K562 (cell line): ENCODE measurements around the gene RHOT1. TPM values are rescaled to one million over a fixed set of nuclear protein-coding genes. Genes with fewer than 3 reads are reported as not detected.

Experiments used
- EP400 ChIP-seq: fragments of 450-650 bp; IDR thresholded peaks from 2 replicates; pipeline ENCODE4 v1.6.1; 2017; ENCODE audit warnings: antibody characterized with exemption, mild to moderate bottlenecking, moderate library complexity
- EZH2 ChIP-seq: IDR thresholded peaks from 2 replicates; pipeline ENCODE4 v1.6.1; 2012; ENCODE audit warnings: low read depth, mild to moderate bottlenecking, inconsistent platforms, low read length, borderline replicate concordance
- FUS ChIP-seq: fragments of 200-400 bp; formaldehyde crosslinking; optimal IDR thresholded peaks from 2 replicates; pipeline ENCODE3; 2017; ENCODE audit warnings: low read depth, low read length
- HDAC2 ChIP-seq: fragments of 450-650 bp; IDR thresholded peaks from 2 replicates; pipeline ENCODE4 v1.6.1; 2016; ENCODE audit warnings: mild to moderate bottlenecking
- HNRNPLL ChIP-seq: fragments of 200-400 bp; formaldehyde crosslinking; IDR thresholded peaks from 2 replicates; pipeline ENCODE4 v1.6.1; 2017; ENCODE audit warnings: low read length, low read depth, mild to moderate bottlenecking; ENCODE audit not compliant: poor library complexity, severe bottlenecking
- IRF2 ChIP-seq: sonication (generic); formaldehyde crosslinking; IDR thresholded peaks from 2 replicates; pipeline ENCODE4 v1.8.1; 2022; ENCODE audit warnings: mild to moderate bottlenecking, missing genetic modification reagents
- NCOA1 ChIP-seq: fragments of 450-650 bp; IDR thresholded peaks from 2 replicates; pipeline ENCODE4 v1.6.1; 2016; ENCODE audit warnings: low read depth
- SMARCA5 ChIP-seq: fragments of 450-650 bp; IDR thresholded peaks from 2 replicates; pipeline ENCODE4 v1.6.1; 2016
- ZKSCAN8 ChIP-seq: fragments of 200-800 bp; sonication (Bioruptor generic); IDR thresholded peaks from 2 replicates; pipeline ENCODE4 v1.6.1; 2016; ENCODE audit warnings: missing genetic modification characterization, missing compliant biosample characterization
- polyA plus RNA-seq, 8 experiments: library from polyadenylated mRNA; depleted of rRNA in 4 of 8; stranded (reverse) in 5 of 8; unstranded in 3 of 8; fragments of >200 nt; fragmentation: Nextera tagmentation in 2 of 8; fragmentation: Illumina TruSeq in 1 of 8; extraction: Ambion mirVana in 2 of 8; extraction: Trizol in 1 of 8; gene quantifications; 2 replicates each; pipeline versions ENCODE4 v1.2.1 to v1.2.3, GENCODE V29; 2011 to 2014; ENCODE audit warnings: inconsistent platforms in 1 of 8, missing spikeins in 1 of 8
- total RNA-seq, 7 experiments: library from RNA; depleted of rRNA in 6 of 7; stranded (reverse); fragments of >200 nt in 6 of 7; fragmentation: Illumina TruSeq in 2 of 7; extraction: Trizol in 2 of 7; gene quantifications; 2 replicates each; pipeline versions ENCODE4 v1.2.1 to v1.2.3, GENCODE V29; 2011 to 2021; ENCODE audit warnings: low replicate concordance in 1 of 7
- TF ChIP-seq, protein P1 (sequence below): fragments of 450-650 bp; formaldehyde crosslinking; IDR thresholded peaks from 2 replicates; pipeline ENCODE4 v1.4.0; 2020; ENCODE audit warnings: mild to moderate bottlenecking, mixed read lengths

RHOT1 gene
- total and polyA plus RNA-seq, 9 of the 15 experiments (the other 6 are each of a cell fraction or from before 2014, with no cell fraction given): 23.0 to 101 (median 32.2) TPM

DNA sequence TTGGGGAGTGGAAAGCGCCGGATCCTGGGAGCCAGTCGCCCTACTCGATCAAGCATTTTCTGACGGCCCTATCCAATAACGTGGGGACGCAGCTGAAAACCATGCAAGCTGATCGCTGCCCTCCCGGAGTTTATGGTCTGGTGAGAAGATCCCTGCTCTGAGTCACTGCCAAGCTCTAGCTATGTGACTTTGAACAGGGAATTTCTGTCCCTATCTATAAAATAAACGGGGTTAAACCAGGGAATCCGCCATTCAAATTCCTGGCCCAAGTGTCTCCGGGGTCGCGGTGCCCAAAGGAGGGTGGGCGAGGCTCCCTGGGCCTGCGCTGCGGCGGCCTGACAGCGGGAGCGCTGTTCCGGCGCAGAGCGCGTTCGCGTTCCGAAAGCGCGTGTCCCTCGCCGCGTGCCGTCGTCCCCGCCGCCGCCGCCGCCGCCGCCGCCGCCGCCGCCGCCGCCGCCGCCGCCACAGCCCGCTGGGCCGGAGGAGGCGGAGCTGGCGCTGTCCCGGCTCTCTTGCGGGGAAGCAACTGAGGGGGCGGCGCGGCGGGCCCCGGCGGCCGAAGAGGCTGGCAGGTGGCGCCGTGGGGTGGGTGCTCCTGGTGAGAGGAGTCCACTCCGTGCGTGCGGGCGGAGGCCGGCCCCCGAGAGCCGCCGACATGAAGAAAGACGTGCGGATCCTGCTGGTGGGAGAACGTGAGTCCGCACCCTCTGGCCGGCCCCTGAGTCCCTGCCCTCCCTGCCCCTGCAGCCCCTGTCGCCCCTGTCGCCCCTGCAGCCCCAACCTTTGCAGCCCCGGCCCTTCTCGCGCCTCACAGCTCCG is at the start of gene RHOT1 (continued):
- TF ChIP-seq SMARCA5: 0 out of 2 replicates have a peak, but pooled peaks have one; percentile 42
- TF ChIP-seq HNRNPLL: no peak
- no peak; the same call in none of the 2 replicates for TF ChIP-seq EP400
- no peak for TF ChIP-seq IRF2 (CRISPR knock-in tag)
- TF ChIP-seq, protein P1, sequence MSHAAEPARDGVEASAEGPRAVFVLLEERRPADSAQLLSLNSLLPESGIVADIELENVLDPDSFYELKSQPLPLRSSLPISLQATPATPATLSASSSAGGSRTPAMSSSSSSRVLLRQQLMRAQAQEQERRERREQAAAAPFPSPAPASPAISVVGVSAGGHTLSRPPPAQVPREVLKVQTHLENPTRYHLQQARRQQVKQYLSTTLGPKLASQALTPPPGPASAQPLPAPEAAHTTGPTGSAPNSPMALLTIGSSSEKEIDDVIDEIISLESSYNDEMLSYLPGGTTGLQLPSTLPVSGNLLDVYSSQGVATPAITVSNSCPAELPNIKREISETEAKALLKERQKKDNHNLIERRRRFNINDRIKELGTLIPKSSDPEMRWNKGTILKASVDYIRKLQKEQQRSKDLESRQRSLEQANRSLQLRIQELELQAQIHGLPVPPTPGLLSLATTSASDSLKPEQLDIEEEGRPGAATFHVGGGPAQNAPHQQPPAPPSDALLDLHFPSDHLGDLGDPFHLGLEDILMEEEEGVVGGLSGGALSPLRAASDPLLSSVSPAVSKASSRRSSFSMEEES (CRISPR knock-in tag): no peak
- no peak for TF ChIP-seq NCOA1
- TF ChIP-seq FUS: no peak
- TF ChIP-seq HDAC2: peak; percentile 64
- TF ChIP-seq ZKSCAN8 (CRISPR knock-in tag): no peak
- no peak for TF ChIP-seq EZH2
